K562 (cell line): Measurements from ENCODE around the gene GCDH. TPM values are rescaled to one million over a fixed set of nuclear protein-coding genes. Genes with fewer than 3 reads are reported as not detected.
A peak's percentile ranks its signal among the peaks of the same experiment; 100 is the strongest.

Experiments used
- ATAC-seq: fragments of 200-7000 bp; cut with Tn5 transposase; 3 replicates; pipeline ENCODE4 v1.9.1; 2020; ENCODE audit warnings: moderate library complexity
- BruUV-seq: library from RNA; stranded (reverse); fragments of 400-500 nt; replicated peaks from 2 replicates; lab custom pipeline; 2021; lab: Mats Ljungman, UMichigan
- CTCF ChIA-PET: fragments of 300-600 bp; formaldehyde crosslinking; extraction: SDS; loops from one replicate; lab custom pipeline; 2021; ENCODE audit warnings: low intra/inter-chr PET ratio; lab: Yijun Ruan, JAX
- POLR2A ChIA-PET: fragments of 300-600, 350-650 bp; sonication (Branson Sonifier 250); formaldehyde crosslinking; extraction: SDS; loops from one replicate; lab custom pipeline; 2021; ENCODE audit warnings: antibody characterized with exemption, inconsistent platforms; lab: Yijun Ruan, JAX
- DNase-seq, 4 experiments: peaks; one replicate each; pipeline versions ENCODE4 v3.0.0 to v3.0.0-alpha.2; 2011 to 2018; ENCODE audit warnings: low spot score in 3 of 4, mixed read lengths in 3 of 4; ENCODE audit errors: extremely low read depth in 1 of 4
- FAIRE-seq: peaks from 2 replicates; lab custom pipeline; 2011; peaks lifted over from hg19 to GRCh38; lab: Jason Lieb, UNC
- H2AFZ ChIP-seq: 2 replicates; pipeline ENCODE4 v1.6.0; 2011; ENCODE audit warnings: low read depth, low read length, control low read depth, inconsistent platforms
- H3K27ac ChIP-seq: fragments of 200-600 bp; 3 replicates; pipeline ENCODE4 v1.8.0; 2011; ENCODE audit warnings: low read depth, mild to moderate bottlenecking, control low read depth, inconsistent platforms, low read length, moderate library complexity, mixed read lengths; ENCODE audit errors: extremely low read depth
- H3K27me3 ChIP-seq, 2 experiments: fragments of 300-600 bp in 1 of 2; 2 replicates in 1 of 2; 3 replicates in 1 of 2; pipeline versions ENCODE4 v1.6.0 to v1.8.0; 2011; ENCODE audit warnings: inconsistent platforms in 2 of 2, low read length in 2 of 2, mild to moderate bottlenecking in 1 of 2, mixed read lengths in 1 of 2, moderate library complexity in 1 of 2; ENCODE audit not compliant: control insufficient read depth in 2 of 2, insufficient read depth in 2 of 2
- H3K36me3 ChIP-seq: fragments of 300-600 bp; 3 replicates; pipeline ENCODE4 v1.8.0; 2011; ENCODE audit warnings: mild to moderate bottlenecking, low read length, inconsistent platforms; ENCODE audit not compliant: control insufficient read depth, insufficient read depth
- H3K4me1 ChIP-seq, 2 experiments: fragments of 200-600 bp in 1 of 2; replicated peaks in 1 of 2; 2 replicates in 1 of 2; 3 replicates in 1 of 2; pipeline versions ENCODE4 v1.5.1 to v1.8.0; 2011; ENCODE audit warnings: inconsistent platforms in 2 of 2, low read length in 2 of 2, mild to moderate bottlenecking in 1 of 2, mixed read lengths in 1 of 2, moderate library complexity in 1 of 2; ENCODE audit not compliant: control insufficient read depth in 2 of 2, insufficient read depth in 2 of 2
- H3K4me2 ChIP-seq: 2 replicates; pipeline ENCODE4 v1.6.1; 2011; ENCODE audit warnings: low read length, control low read depth, inconsistent platforms, mixed read lengths; ENCODE audit not compliant: insufficient read depth
- H3K4me3 ChIP-seq: fragments of 200-600 bp; sonication (generic), shearing (Covaris generic); 2 replicates; pipeline ENCODE4 v1.5.1; 2016; ENCODE audit warnings: control low read depth, inconsistent platforms
- H3K79me2 ChIP-seq: fragments of 200-600 bp; 3 replicates; pipeline ENCODE4 v1.8.0; 2011; ENCODE audit warnings: low read length, inconsistent platforms; ENCODE audit not compliant: control insufficient read depth, insufficient read depth
- H3K9ac ChIP-seq, 2 experiments: 2 replicates each; pipeline versions ENCODE4 v1.6.0 to v1.6.1; 2011; ENCODE audit warnings: low read depth in 2 of 2, low read length in 2 of 2, control low read depth in 1 of 2, inconsistent platforms in 1 of 2, mild to moderate bottlenecking in 1 of 2, mixed read lengths in 1 of 2; ENCODE audit not compliant: insufficient read depth in 1 of 2
- H3K9me1 ChIP-seq: one replicate; pipeline ENCODE4 v1.6.0; 2011; ENCODE audit warnings: inconsistent platforms, mild to moderate bottlenecking, low read length, moderate library complexity; ENCODE audit not compliant: control insufficient read depth, insufficient read depth
- H3K9me3 ChIP-seq: replicated peaks from 2 replicates; pipeline ENCODE4 v1.5.1; 2011; ENCODE audit warnings: low read depth, low read length, inconsistent platforms; ENCODE audit not compliant: control insufficient read depth, insufficient read depth
- H4K20me1 ChIP-seq: replicated peaks from 2 replicates; pipeline ENCODE4 v1.6.1; 2011; ENCODE audit warnings: low read length, inconsistent platforms, mixed read lengths; ENCODE audit not compliant: control insufficient read depth, insufficient read depth
- CBX5 ChIP-seq: IDR thresholded peaks from 2 replicates; pipeline ENCODE4 v1.6.1; 2014; ENCODE audit warnings: low read depth, borderline replicate concordance
- HDAC1 ChIP-seq, 2 experiments: fragments of 450-650 bp; IDR thresholded peaks; 2 replicates each; pipeline ENCODE4 v1.6.1; 2016 to 2017; ENCODE audit warnings: inconsistent platforms in 1 of 2, mild to moderate bottlenecking in 1 of 2, moderate library complexity in 1 of 2
- MEIS2 ChIP-seq: fragments of 450-650 bp; IDR thresholded peaks from 2 replicates; pipeline ENCODE4 v1.6.1; 2014; ENCODE audit warnings: mild to moderate bottlenecking; ENCODE audit not compliant: partially characterized antibody
- NR2C1 ChIP-seq, 2 experiments: fragments of 450-650 bp; IDR thresholded peaks; 2 replicates each; pipeline ENCODE4 v1.6.1; 2017; ENCODE audit warnings: mild to moderate bottlenecking in 2 of 2, antibody characterized with exemption in 1 of 2, inconsistent platforms in 1 of 2, missing compliant biosample characterization in 1 of 2, missing genetic modification characterization in 1 of 2
- RBFOX2 ChIP-seq: fragments of 200-400 bp; formaldehyde crosslinking; IDR thresholded peaks from 2 replicates; pipeline ENCODE4 v1.6.1; 2017; ENCODE audit warnings: low read depth, mild to moderate bottlenecking, low read length, moderate library complexity
- ZBTB33 ChIP-seq: sonication (generic); formaldehyde crosslinking; IDR thresholded peaks from 2 replicates; pipeline ENCODE4 v1.8.1; 2023; ENCODE audit warnings: mild to moderate bottlenecking, missing genetic modification reagents
- WGBS: fragments of 100-300 bp; shearing (Covaris generic); methylation state at CpG from one replicate; pipeline ENCODE4 v1.1.6; 2016; ENCODE audit warnings: low coverage, mixed read lengths; ENCODE audit not compliant: insufficient coverage; ENCODE audit errors: missing lambda C conversion rate; 5-methylcytosine and 5-hydroxymethylcytosine counted together
- in situ Hi-C: fragments of 300-500 bp; cut with MboI; formaldehyde crosslinking; loops from 4 replicates; pipeline ENCODE4 v1.15.0; 2018; ENCODE audit warnings: inconsistent platforms, mixed read lengths
- intact Hi-C: fragments of 100-400 bp; cut with micrococcal nuclease; formaldehyde crosslinking; loops from 2 replicates; pipeline ENCODE4 v1.14.2; 2022
- polyA plus RNA-seq, 8 experiments: library from polyadenylated mRNA; depleted of rRNA in 4 of 8; stranded (reverse) in 5 of 8; unstranded in 3 of 8; fragments of >200 nt; fragmentation: Nextera tagmentation in 2 of 8; fragmentation: Illumina TruSeq in 1 of 8; extraction: Ambion mirVana in 2 of 8; extraction: Trizol in 1 of 8; gene quantifications; 2 replicates each; pipeline versions ENCODE4 v1.2.1 to v1.2.3, GENCODE V29; 2011 to 2014; ENCODE audit warnings: inconsistent platforms in 1 of 8, missing spikeins in 1 of 8
- total RNA-seq, 7 experiments: library from RNA; depleted of rRNA in 6 of 7; stranded (reverse); fragments of >200 nt in 6 of 7; fragmentation: Illumina TruSeq in 2 of 7; extraction: Trizol in 2 of 7; gene quantifications; 2 replicates each; pipeline versions ENCODE4 v1.2.1 to v1.2.3, GENCODE V29; 2011 to 2021; ENCODE audit warnings: low replicate concordance in 1 of 7

GCDH gene
- total and polyA plus RNA-seq, 9 of the 15 experiments (the other 6 are each of a cell fraction or from before 2014, with no cell fraction given): 2.9 to 50.8 (median 19.1) TPM

- Histone ChIP-seq H3K27ac (no peak overlapping the region), H3K4me2 (no peak overlapping the region), H3K4me1 (peaks cover 0 to 16% of the 10 kb centered on the region in 2 experiments; a peak in 2 of 5 replicates), H4K20me1 (no peaks in the 10 kb centered on the region), H3K27me3 (no peaks in the 10 kb centered on the region), H3K9ac (peak overlapping the region in 1 of 2 experiments; percentile 55; a peak in 1 of 4 replicates), H3K79me2 (peaks cover 7% of the 10 kb centered on the region; the same call in 2 of the 3 replicates), H3K9me3 (no peaks in the 10 kb centered on the region), H3K36me3 (peaks cover 73% of the 10 kb centered on the region), H2AFZ (no peak overlapping the region), H3K4me3 (no peak overlapping the region), H3K9me1 (no peaks in the 10 kb centered on the region)
- intact Hi-C loops (no loop called here), in situ Hi-C loops (no loop called here)
- ATAC-seq (no peak), DNase-seq (no peak), FAIRE-seq (no peak)
- 96% methylated on average over 28 of the region's 29 CpGs for WGBS
- ChIA-PET CTCF (no interaction called here), POLR2A (interaction anchor here (0.9 to 1.3 kb wide), 2 partner anchors 12 to 37 kb away, joined by 3 to 4 read pairs; partner anchors contain the start of gene KLF1)
- no peak for TF ChIP-seq NR2C1 (IDR thresholded peaks at IDR 0.05)
- TF ChIP-seq NR2C1 (tag; IDR thresholded peaks at IDR 0.05): no peak
- peak; percentile 58; the same call in 1 of the 2 replicates for TF ChIP-seq RBFOX2
- peak; percentile 36; the same call in 1 of the 2 replicates for TF ChIP-seq ZBTB33 (CRISPR knock-in tag)
- no peak for TF ChIP-seq MEIS2
- TF ChIP-seq CBX5: no peak
- no peak for TF ChIP-seq HDAC1 (IDR thresholded peaks at IDR 0.05)
- no TSS peak for BruUV-seq
Measured at GRCh38 chr19:12924621-12925310, 33.8 kb downstream of the GCDH start.
